Hepatocyte (in vitro differentiated cells): Measurements from ENCODE around the gene EPHA2.

ENCODE experiments used
- CTCF ChIP-seq: fragments of 200-600 bp; sonication (generic); IDR thresholded peaks from 2 replicates; pipeline ENCODE4 v1.5.1; 2016; ENCODE audit warnings: antibody characterized with exemption, mild to moderate bottlenecking; ENCODE audit not compliant: poor library complexity
- EZH2 ChIP-seq: fragments of 200-600 bp; sonication (generic); IDR thresholded peaks from 2 replicates; pipeline ENCODE4 v1.6.1; 2016; ENCODE audit warnings: antibody characterized with exemption, mild to moderate bottlenecking, borderline replicate concordance

GRCh38 chr1:16125483-16125882, 30.4 kb downstream of the EPHA2 start:
- TF ChIP-seq CTCF (no peak), EZH2 (no peak)
